ENCODE results near the gene FAM217B. TPM values are rescaled to one million over a fixed set of nuclear protein-coding genes. Genes with fewer than 3 reads are reported as not detected.

FAM217B gene
- total RNA-seq, 4 donors from 2014 or later = 7.9 to 18.5 (median 17.4) TPM

DNA sequence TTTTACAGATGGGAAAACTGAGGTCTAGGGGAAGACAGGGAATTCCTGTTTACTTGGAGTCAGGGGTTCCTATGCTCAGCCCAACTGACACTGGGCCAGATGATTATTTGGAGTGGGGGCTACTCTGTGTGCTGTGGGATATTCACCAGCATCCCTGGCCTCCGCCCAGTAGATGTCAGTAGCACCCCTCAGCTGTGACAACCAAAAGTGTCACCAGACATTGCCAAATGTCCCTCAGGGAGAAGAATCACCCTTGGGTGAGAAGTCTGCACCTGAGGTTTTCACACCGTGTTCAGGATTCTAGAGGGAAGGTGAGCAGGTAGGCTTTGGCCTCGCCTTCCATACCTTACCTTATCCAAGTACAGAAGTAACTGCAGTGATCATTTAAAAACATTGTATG, 45.7 kb downstream of the FAM217B start:
- no peak for DNase-seq
- no peak overlapping the region for H3K4me3 ChIP-seq
- TF ChIP-seq POLR2A (IDR thresholded peaks at IDR 0.05) = no peak
- TF ChIP-seq, protein P1, sequence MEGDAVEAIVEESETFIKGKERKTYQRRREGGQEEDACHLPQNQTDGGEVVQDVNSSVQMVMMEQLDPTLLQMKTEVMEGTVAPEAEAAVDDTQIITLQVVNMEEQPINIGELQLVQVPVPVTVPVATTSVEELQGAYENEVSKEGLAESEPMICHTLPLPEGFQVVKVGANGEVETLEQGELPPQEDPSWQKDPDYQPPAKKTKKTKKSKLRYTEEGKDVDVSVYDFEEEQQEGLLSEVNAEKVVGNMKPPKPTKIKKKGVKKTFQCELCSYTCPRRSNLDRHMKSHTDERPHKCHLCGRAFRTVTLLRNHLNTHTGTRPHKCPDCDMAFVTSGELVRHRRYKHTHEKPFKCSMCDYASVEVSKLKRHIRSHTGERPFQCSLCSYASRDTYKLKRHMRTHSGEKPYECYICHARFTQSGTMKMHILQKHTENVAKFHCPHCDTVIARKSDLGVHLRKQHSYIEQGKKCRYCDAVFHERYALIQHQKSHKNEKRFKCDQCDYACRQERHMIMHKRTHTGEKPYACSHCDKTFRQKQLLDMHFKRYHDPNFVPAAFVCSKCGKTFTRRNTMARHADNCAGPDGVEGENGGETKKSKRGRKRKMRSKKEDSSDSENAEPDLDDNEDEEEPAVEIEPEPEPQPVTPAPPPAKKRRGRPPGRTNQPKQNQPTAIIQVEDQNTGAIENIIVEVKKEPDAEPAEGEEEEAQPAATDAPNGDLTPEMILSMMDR (IDR thresholded peaks at IDR 0.05) = no peak

DNA sequence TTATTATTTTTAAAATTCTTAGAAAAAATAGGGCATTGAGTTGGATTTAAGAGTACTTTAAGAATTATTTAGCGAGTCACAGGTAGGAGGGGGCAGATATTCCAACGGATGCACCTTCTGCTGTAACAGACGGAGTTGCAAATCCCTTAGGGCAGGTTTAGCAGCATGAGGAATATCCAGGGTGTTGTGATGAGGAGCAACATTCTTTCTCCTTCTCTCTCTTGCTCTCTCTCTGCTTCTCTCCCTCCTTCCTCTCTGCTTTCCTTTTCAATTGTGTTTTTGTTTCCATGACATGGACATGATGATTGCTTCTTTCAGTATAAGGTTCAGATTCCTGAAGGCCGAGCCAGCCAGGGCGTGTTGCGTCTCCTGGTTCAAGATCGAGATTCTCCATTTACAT, 46.9 kb downstream of the FAM217B start:
- H3K27ac ChIP-seq = no peak overlapping the region
- no peaks in the 10 kb centered on the region for H3K36me3 ChIP-seq
- no peaks in the 10 kb centered on the region for H3K4me1 ChIP-seq
- H3K4me3 ChIP-seq = no peak overlapping the region
- no peak for DNase-seq
- H3K27me3 ChIP-seq = no peaks in the 10 kb centered on the region
- H3K9me3 ChIP-seq = no peaks in the 10 kb centered on the region
- TF ChIP-seq, protein P1 (IDR thresholded peaks at IDR 0.05) = no peak
- no peak for TF ChIP-seq POLR2A (IDR thresholded peaks at IDR 0.05)

More for the DNA sequence above, 45.7 kb downstream of the FAM217B start:
- H3K9me3 ChIP-seq = no peaks in the 10 kb centered on the region
- H3K27me3 ChIP-seq = no peaks in the 10 kb centered on the region
- H3K27ac ChIP-seq = no peak overlapping the region
- no peaks in the 10 kb centered on the region for H3K4me1 ChIP-seq
- no peaks in the 10 kb centered on the region for H3K36me3 ChIP-seq

DNA sequence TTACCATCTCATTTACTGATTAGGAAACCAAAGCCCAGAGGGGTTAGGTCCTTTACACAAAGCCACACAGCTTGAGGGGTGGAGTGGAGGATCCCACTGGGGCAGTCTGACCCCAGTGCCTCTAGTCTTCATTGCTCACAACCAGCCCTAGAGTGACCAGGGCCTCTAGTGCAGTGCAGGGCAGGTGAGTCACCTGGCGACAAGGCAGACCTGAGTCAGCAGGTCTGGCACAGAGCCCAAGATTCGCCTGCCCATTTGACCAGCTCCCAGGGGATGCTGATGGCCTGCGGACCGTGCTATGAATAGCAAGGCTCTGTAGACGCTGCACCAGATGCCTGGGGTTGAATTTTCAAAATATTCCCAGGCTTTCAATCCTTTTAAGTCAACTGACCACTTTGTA, 48.0 kb downstream of the FAM217B start:
- H3K27me3 ChIP-seq = no peaks in the 10 kb centered on the region
- no peaks in the 10 kb centered on the region for H3K9me3 ChIP-seq
- DNase-seq = no peak
- H3K4me1 ChIP-seq = no peaks in the 10 kb centered on the region
- no peak overlapping the region for H3K27ac ChIP-seq
- H3K36me3 ChIP-seq = no peaks in the 10 kb centered on the region
- no peak for TF ChIP-seq POLR2A (IDR thresholded peaks at IDR 0.05)
- TF ChIP-seq, protein P1 (IDR thresholded peaks at IDR 0.05) = no peak
- H3K4me3 ChIP-seq = no peak overlapping the region

DNA sequence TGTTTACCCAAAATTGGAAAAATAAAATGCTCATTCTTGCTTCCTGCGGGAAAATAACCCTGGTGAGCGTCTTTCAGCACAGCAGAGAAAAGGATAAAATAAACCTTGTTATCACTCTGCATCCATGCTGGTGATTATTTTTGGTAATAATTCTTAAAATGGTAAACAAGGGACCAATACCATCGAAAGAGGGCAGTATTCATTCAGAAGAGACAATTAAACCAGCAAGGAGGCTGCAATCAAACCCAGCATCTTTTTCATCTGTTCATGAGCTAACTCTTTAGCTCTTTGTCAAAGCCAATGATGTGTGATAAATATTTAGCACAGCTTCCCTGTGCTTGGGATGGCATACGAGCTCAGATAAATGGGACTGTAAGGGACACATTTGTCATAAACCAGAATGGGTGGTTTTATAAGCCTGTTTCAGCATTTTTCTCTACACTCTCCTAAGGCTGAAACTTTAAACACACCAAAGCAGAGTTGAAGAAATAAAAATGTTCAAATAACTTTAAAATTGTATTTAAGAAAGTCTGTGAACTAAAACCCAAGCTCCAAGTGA, 52.4 kb downstream of the FAM217B start:
- Histone ChIP-seq H3K27ac (no peak overlapping the region), H3K36me3 (no peaks in the 10 kb centered on the region), H3K27me3 (no peaks in the 10 kb centered on the region), H3K9me3 (no peaks in the 10 kb centered on the region), H3K4me3 (no peak overlapping the region), H3K4me1 (no peaks in the 10 kb centered on the region)
- TF ChIP-seq, protein P1 (IDR thresholded peaks at IDR 0.05) = no peak
- TF ChIP-seq POLR2A (IDR thresholded peaks at IDR 0.05) = no peak
- no peak for DNase-seq

DNA sequence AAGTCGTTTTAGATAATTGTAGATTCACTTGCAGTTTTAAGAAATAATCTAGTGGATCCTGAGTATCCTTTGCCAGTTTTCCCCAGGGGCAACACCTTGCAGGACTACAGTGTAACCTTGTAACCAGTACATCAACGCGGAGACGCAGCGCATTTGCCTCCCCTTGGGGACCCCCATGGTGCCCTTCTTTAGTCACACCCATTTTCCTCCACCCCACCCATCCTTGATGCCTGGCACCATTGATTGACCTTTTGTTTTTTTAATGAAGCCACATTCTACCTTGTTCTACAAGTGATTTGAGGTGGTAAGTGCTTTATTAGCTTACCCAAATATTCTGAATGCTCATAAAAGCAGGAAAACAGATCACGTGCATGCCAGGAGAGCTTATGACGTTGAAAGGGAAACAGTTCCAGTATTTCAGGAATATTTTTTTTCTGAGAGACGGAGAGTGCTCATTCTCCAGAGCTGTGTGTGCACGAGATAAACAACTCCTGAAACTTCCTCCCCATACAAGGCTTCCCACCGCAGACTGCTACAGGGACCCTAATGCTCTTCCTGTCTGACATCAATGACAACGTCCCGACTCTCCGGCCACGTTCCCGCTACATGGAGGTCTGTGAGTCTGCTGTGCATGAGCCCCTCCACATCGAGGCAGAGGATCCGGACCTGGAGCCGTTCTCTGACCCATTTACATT, 53.7 kb downstream of the FAM217B start:
- H3K27ac ChIP-seq = no peak overlapping the region
- no peaks in the 10 kb centered on the region for H3K4me1 ChIP-seq
- no peaks in the 10 kb centered on the region for H3K9me3 ChIP-seq
- H3K4me3 ChIP-seq = no peak overlapping the region
- H3K27me3 ChIP-seq = no peaks in the 10 kb centered on the region
- no peaks in the 10 kb centered on the region for H3K36me3 ChIP-seq
- TF ChIP-seq, protein P1 (IDR thresholded peaks at IDR 0.05) = no peak
- TF ChIP-seq POLR2A (IDR thresholded peaks at IDR 0.05) = no peak
- DNase-seq = no peak

All from Peyer's patch (tissue), 4 donors.